COLO668 (cell line): ENCODE results near the gene JPT1.
"Not testable (repeated sequence)": the region's sequence is repeated elsewhere in the genome, so short reads cannot be mapped to it uniquely, and the experiment has no call there.

ENCODE experiments used
- DNase-seq: peaks from one replicate; lab custom pipeline; 2025; ENCODE audit not compliant: unreplicated experiment; lab: John Stamatoyannopoulos, UW

JPT1 gene

GRCh38 chr17:75130632-75131277, 23.6 kb downstream of the JPT1 start:
- DNase-seq: peak; percentile 49

GRCh38 chr17:75130059-75130631, 24.2 kb downstream of the JPT1 start:
- DNase-seq: no peak

GRCh38 chr17:75129576-75129975, 24.7 kb downstream of the JPT1 start:
- no peak for DNase-seq

- no peak for DNase-seq
These were observed 25.4 kb downstream of the JPT1 start for GRCh38 chr17:75128694-75129505.

GRCh38 chr17:75127936-75128335, 26.4 kb downstream of the JPT1 start:
- DNase-seq: not testable (repeated sequence)

DNA sequence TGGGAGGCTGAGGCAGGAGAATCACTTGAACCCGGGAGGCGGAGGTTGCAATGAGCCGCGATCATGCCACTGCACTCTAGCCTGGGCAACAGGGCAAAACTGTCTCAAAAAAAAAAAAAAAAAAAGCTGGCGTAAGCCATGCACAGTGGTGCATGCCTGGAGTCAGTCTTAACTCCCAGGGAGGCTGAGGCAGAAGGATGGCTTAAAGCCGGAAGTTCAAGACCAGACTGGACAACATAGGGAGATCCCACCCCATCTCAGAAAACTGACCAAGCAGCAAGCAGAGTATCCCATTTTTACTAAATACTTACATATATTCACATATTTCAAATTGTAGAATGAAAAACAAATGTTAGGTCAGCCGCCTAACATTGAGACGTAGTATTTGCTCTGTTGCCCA, 27.4 kb downstream of the JPT1 start:
- DNase-seq: no peak

- no peak for DNase-seq
These were observed 28.3 kb downstream of the JPT1 start for GRCh38 chr17:75125984-75126383.

- DNase-seq: peak; percentile 26
These were observed 29.5 kb downstream of the JPT1 start for GRCh38 chr17:75124819-75125162.

- DNase-seq: peak; percentile 87
These were observed 30.1 kb downstream of the JPT1 start for GRCh38 chr17:75124041-75124818.

DNA sequence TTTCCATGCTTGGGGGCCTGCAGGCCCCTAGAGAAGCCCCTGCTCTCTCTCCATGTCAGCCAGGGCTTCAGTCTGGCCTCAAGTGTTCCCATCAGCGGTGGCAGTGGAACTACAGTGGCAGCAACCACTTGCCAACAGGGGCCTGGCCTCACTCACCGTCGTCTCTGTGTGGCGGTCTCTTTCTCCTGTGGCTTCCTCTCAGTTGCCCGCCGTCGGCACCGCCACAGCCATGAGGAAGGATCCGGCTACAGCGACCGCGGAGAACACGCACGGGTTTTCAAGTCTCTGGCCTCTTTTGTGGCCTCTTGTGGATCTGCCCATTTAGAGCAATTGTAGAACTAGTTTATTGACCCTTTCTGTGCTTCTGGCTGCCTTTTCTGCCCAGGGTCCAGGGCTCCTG, 36.0 kb downstream of the JPT1 start:
- no peak for DNase-seq

DNA sequence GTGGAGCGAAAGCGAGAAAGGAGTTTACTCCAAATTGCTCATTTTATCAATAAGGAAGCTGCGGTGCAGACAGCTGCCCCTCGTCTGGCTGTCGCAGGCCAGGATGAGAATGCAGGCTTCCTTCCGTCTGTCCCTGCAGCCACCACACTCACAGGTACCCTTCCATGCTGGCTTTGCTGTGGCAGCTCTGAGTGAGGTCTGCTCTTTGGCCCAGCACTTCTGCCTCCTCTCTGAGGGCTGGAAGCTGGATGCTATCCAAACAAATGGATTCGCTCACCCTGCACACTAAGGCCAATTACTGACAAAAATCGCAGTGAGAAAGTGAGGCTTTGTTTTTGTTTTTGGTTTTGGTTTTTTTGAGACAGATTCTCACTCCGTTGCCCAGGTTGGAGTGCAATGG, 37.6 kb downstream of the JPT1 start:
- DNase-seq: no peak

DNA sequence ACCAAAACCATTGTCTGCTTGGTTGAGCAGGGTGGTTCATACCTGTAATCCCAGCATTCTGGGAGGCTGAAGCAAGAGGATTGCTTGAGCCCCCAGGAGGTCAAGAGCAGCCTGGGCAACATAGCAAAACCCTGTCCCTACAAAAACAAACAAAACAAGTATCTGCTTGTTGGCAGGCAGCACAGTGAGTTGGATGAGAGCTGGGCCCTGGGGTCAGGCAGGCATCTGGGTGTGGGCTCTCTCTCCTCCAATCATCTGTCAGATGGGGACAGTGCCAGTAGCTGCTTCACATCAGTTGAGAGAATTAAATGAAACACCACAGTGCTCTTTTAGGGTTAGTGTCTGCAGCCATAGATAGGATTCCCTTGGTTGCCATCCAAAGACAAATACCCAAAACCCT, 38.8 kb downstream of the JPT1 start:
- DNase-seq: no peak

DNA sequence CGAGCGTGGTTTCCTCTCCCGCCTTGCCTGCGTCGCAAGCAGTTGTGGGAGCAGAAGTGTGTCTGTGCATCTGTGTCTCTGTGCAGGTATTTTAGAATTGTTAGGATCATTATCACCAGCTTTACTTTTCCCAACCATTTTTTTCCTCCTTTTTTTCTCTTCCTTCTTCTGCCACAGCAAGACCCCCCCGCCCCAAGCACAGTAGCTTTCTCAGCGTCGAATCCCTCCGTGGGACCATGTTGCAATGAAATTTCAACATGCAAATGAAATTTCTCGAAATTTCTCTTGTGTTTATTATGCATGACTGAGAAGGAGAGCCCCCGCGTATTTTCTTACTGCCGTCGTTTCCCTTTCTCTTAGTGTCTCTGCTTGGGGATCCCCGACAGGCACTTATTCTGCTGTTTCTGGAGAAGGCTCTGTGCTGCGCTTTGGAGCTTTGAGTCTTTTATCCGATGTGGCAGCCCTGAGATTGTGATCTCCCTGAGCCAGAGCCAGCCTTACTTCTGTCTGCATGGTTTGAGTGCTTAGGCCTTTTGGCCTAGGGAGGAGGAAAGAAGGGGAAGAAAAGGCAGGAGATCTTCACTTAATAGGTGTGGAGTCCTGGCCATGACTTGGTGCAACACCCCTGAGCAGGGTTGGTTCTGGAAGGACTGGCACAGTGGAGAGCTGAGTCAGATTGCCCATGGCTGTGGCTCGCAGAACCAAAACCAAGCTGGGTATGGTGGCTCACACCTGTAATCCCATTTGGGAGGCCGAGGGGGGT, 39.6 kb downstream of the JPT1 start:
- no peak for DNase-seq

DNA sequence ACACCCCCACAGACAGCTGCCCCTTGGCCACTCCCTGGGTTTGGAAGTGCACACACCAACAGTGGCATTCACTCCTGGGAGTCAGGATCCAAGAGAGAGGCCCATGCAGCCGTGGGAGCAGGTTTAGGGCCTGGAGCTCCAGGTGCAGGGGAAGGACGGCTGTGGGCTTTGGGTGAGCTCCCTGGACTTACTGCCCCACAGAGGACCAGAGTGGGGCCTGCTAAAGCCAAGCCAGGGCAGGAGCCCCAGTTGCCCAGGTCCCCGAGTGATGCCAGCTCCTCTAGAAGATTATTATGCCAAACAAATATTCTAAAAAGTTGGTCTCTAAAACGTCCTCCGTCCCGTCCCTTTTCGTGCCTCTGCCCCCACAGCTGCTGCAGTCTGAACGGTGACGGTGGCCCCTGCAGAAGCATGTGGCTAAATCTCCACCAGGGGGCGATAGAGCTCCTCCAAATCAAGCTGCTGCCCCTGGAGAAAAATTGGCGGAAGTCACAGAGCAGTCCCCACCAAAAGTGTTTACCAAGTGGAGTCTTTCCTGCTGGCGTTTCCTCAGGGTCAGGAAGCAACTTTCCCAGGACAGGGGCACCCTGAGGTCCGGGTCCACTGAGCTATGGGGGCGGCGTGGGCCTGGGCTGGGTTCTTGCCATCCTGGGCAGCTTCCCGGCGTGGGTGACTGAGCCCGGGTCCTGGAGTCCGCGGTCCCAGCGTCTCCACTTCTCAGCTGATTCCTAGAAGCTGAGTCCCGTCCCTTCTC, 40.3 kb downstream of the JPT1 start:
- DNase-seq: peak; percentile 71

- DNase-seq: no peak
These were observed 42.5 kb downstream of the JPT1 start for GRCh38 chr17:75111777-75112335.

DNA sequence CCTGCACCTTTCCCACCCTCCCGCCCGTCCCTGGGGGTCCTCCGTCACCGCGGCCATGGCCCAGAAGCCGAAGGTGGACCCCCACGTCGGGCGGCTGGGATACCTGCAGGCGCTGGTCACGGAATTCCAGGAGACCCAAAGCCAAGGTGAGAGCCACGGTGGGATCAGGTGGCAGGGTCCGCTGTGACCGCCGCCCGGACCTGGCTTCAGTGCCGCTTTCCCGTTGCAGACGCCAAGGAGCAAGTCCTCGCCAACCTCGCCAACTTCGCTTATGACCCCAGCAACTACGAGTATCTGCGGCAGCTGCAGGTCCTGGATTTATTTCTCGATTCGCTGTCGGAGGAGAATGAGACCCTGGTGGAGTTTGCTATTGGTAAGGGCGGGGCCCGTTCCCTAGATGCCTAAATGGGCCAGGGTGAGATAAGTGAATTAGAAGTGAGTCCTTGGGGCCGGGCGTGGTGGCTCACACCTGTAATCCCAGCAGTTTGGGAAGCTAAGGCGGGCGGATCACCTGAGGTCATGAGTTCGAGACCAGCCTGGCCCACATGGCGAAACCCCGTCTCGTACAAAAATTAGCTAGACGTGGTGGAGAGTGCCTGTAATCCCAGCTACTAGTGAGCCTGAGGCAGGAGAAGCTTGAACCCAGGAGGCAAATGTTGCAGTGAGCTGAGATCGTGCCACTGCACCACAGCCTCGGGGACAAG, 43.9 kb downstream of the JPT1 start:
- DNase-seq: peak; percentile 10

- DNase-seq: peak; percentile 91
These were observed 44.7 kb downstream of the JPT1 start, which contains the start of gene ARMC7 for GRCh38 chr17:75109407-75110233. ARMC7 (plus strand) TSS chr17:75109969; CDS start chr17:75110289, 320 bp downstream.

- DNase-seq: no peak
These were observed 45.3 kb downstream of the JPT1 start for GRCh38 chr17:75109046-75109406.
